Heart left ventricle (tissue), 13 donors: ENCODE data around the gene HS6ST3.

Source experiments
- CTCF ChIP-seq, 12 donors: fragments of 200-600 bp; sonication (generic) in 4 of 12; IDR thresholded peaks; one replicate each; pipeline versions ENCODE4 v1.5.0 to v1.8.0; 2018 to 2022; ENCODE audit warnings: antibody characterized with exemption in 12 of 12, mild to moderate bottlenecking in 5 of 12
- POLR2A ChIP-seq, 2 donors: fragments of 450-650 bp; IDR thresholded peaks; one replicate each; pipeline ENCODE4 v1.6.1; 2017; ENCODE audit warnings: antibody characterized with exemption in 2 of 2, mild to moderate bottlenecking in 2 of 2, moderate library complexity in 2 of 2
- donor health status: ischemic (EF 13 %, LVEDD 7.1; RV severe dilation, severe dysfunction).
- donor health status: DM: no; HTN: yes; CAD: no.
- donor health status: DM: no; HTN: no; CAD: no.
- donor health status: ischemic (EF 25% LVEDD 6.9; RV normal size, moderate dysfunction).
- donor health status: ischemic (EF 25% LVEDD 5.7; RV mildly dilated, moderate dysfunction).
- donor health status: ischemic (EF 35%, LVEDD 5.7; RV mildly dilated, moderate dysfunction).
- donor health status: nonischemic (EF 11% LVEDD 7.7; RV severe dilation, severe dysfunction).
- donor health status: DM: yes; HTN: yes; CAD: no.
- donor health status: PGD.
- donor health status: ischemic (EF 29% LVEDD 5.4; RV normal size, mild dysfunction).
- donor health status: nonischemic (EF 23%, LVEDD 6.1; RV moderate dilation, normal function).

- TF ChIP-seq CTCF (IDR thresholded peaks at IDR 0.05) (no peak), POLR2A (IDR thresholded peaks at IDR 0.05) (no peak)
These were observed 437.6 kb downstream of the HS6ST3 start for GRCh38 chr13:96527497-96527896.
